ENCODE data around the gene FANCF.

Gene FANCF

GRCh38 chr11:22624742-22625447, 728 bp downstream of the FANCF start:
- peak; percentile 47 to 79 for DNase-seq

- DNase-seq: no peak
Measured at GRCh38 chr11:22617868-22618267, 7.8 kb downstream of the FANCF start.

GRCh38 chr11:22603933-22604332, 21.7 kb downstream of the FANCF start:
- DNase-seq: no peak

GRCh38 chr11:22602504-22602903, 23.1 kb downstream of the FANCF start:
- DNase-seq: no peak

GRCh38 chr11:22599458-22599857, 26.2 kb downstream of the FANCF start:
- no peak for DNase-seq

- no peak for DNase-seq
Measured at GRCh38 chr11:22597062-22597461, 28.6 kb downstream of the FANCF start.

GRCh38 chr11:22584976-22585375, 40.6 kb downstream of the FANCF start:
- no peak for DNase-seq

GRCh38 chr11:22583963-22584492, 41.6 kb downstream of the FANCF start:
- no peak for DNase-seq

- DNase-seq: no peak
Measured at GRCh38 chr11:22582151-22582410, 43.5 kb downstream of the FANCF start.

GRCh38 chr11:22581354-22582150, 44.1 kb downstream of the FANCF start:
- DNase-seq: no peak

GRCh38 chr11:22577854-22578253, 47.8 kb downstream of the FANCF start:
- DNase-seq: no peak

All from hippocampal formation (tissue), 2 donors.